Hepatocyte (in vitro differentiated cells): ENCODE measurements around the gene AUTS2.

Source experiments
- CTCF ChIP-seq: fragments of 200-600 bp; sonication (generic); IDR thresholded peaks from 2 replicates; pipeline ENCODE4 v1.5.1; 2016; ENCODE audit warnings: antibody characterized with exemption, mild to moderate bottlenecking; ENCODE audit not compliant: poor library complexity
- EZH2 ChIP-seq: fragments of 200-600 bp; sonication (generic); IDR thresholded peaks from 2 replicates; pipeline ENCODE4 v1.6.1; 2016; ENCODE audit warnings: antibody characterized with exemption, mild to moderate bottlenecking, borderline replicate concordance
- EZH2phosphoT487 ChIP-seq: fragments of 200-600 bp; sonication (generic); IDR thresholded peaks from one replicate; pipeline ENCODE4 v1.6.1; 2018; ENCODE audit warnings: antibody characterized with exemption, mild to moderate bottlenecking, low read depth, moderate library complexity; ENCODE audit not compliant: unreplicated experiment, severe bottlenecking

- TF ChIP-seq CTCF = no peak
- TF ChIP-seq EZH2 = no peak
- TF ChIP-seq EZH2phosphoT487 = no peak
These were observed 358.3 kb downstream of the AUTS2 start for GRCh38 chr7:69956541-69956940.
